GM12873 (cell line): Measurements from ENCODE around the gene MAD1L1.

Source experiments
- CTCF ChIP-seq: IDR thresholded peaks from 2 replicates; pipeline ENCODE4 v1.5.1; 2012; ENCODE audit warnings: low read depth, mild to moderate bottlenecking, moderate library complexity, low read length, control low read depth; ENCODE audit not compliant: insufficient read depth; ENCODE audit errors: missing control alignments

Gene MAD1L1

GRCh38 chr7:1770331-1770730 lies 462.4 kb downstream of the MAD1L1 start:
- no peak for TF ChIP-seq CTCF

- no peak for TF ChIP-seq CTCF
These were observed 463.2 kb downstream of the MAD1L1 start for GRCh38 chr7:1769286-1770200.

- no peak for TF ChIP-seq CTCF
These were observed 463.9 kb downstream of the MAD1L1 start for GRCh38 chr7:1768832-1769231.

DNA sequence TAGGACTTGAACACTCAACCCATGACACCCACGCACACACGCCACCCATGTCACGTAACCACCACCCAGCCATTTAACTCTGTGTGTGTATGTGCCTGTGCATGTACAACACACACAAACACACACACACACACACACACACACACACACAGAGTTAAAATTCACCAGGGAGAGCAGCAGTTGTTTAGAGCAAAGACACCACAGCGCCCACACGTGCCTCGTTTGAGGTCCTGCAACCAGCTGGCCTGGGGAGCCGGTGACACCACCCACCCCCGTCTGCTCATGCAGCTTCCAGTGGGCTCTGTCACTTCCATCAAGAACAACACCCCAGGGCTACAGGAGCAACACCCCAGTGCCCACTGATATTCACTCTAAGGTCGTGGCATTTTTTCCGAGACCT lies 465.2 kb downstream of the MAD1L1 start:
- no peak for TF ChIP-seq CTCF
